Stomach smooth muscle (tissue), 2 donors: Measurements from ENCODE around the gene ZFPM1.

Experiments
- H3K27ac ChIP-seq: one replicate; pipeline ENCODE4 v1.7.0; 2013; ENCODE audit warnings: mild to moderate bottlenecking, low read length, inconsistent platforms
- H3K27me3 ChIP-seq, 2 donors: one replicate each; pipeline ENCODE4 v1.7.0; 2013; ENCODE audit warnings: low read length in 2 of 2; ENCODE audit not compliant: insufficient read depth in 2 of 2, control insufficient read depth in 1 of 2
- H3K36me3 ChIP-seq, 2 donors: one replicate each; pipeline ENCODE4 v1.7.0; 2013; ENCODE audit warnings: low read length in 2 of 2; ENCODE audit not compliant: control insufficient read depth in 2 of 2, insufficient read depth in 2 of 2
- H3K4me1 ChIP-seq: one replicate; pipeline ENCODE4 v1.7.0; 2013; ENCODE audit warnings: low read length; ENCODE audit not compliant: control insufficient read depth, insufficient read depth
- H3K4me3 ChIP-seq, 2 donors: one replicate each; pipeline ENCODE4 v1.7.0; 2013; ENCODE audit warnings: low read length in 2 of 2
- H3K9ac ChIP-seq, 2 donors: one replicate each; pipeline ENCODE4 v1.7.0; 2013; ENCODE audit warnings: low read length in 2 of 2, mild to moderate bottlenecking in 1 of 2
- H3K9me3 ChIP-seq, 2 donors: one replicate each; pipeline ENCODE4 v1.7.0; 2013; ENCODE audit warnings: low read length in 2 of 2; ENCODE audit not compliant: control insufficient read depth in 2 of 2
- donor health status: healthy.
- donor health status: Pancreatic carcinoma.

The ZFPM1 gene

GRCh38 chr16:88526906-88527185 lies 73.8 kb downstream of the ZFPM1 start:
- Histone ChIP-seq H3K4me1 (peaks cover 17% of the 10 kb centered on the region), H3K36me3 (no peaks in the 10 kb centered on the region), H3K27ac (no peak overlapping the region), H3K27me3 (peaks cover 12 to 41% of the 10 kb centered on the region in 2 donors), H3K9ac (no peak overlapping the region), H3K9me3 (no peaks in the 10 kb centered on the region), H3K4me3 (no peak overlapping the region)

- no peaks in the 10 kb centered on the region for H3K9me3 ChIP-seq
- H3K36me3 ChIP-seq: no peaks in the 10 kb centered on the region
- H3K9ac ChIP-seq: no peak overlapping the region
- no peak overlapping the region for H3K4me3 ChIP-seq
- peaks cover 8 to 36% of the 10 kb centered on the region in 2 donors for H3K27me3 ChIP-seq
- H3K4me1 ChIP-seq: peaks cover 17% of the 10 kb centered on the region
- H3K27ac ChIP-seq: no peak overlapping the region
Measured at GRCh38 chr16:88527186-88527936, 74.3 kb downstream of the ZFPM1 start.

GRCh38 chr16:88527937-88528743 lies 75.1 kb downstream of the ZFPM1 start:
- Histone ChIP-seq H3K9me3 (no peaks in the 10 kb centered on the region), H3K9ac (no peak overlapping the region), H3K27me3 (peaks cover 7 to 30% of the 10 kb centered on the region in 2 donors), H3K27ac (no peak overlapping the region), H3K36me3 (no peaks in the 10 kb centered on the region), H3K4me1 (peaks cover 24% of the 10 kb centered on the region), H3K4me3 (no peak overlapping the region)

- peaks cover 4 to 23% of the 10 kb centered on the region in 2 donors for H3K27me3 ChIP-seq
- no peaks in the 10 kb centered on the region for H3K36me3 ChIP-seq
- no peak overlapping the region for H3K9ac ChIP-seq
Measured at GRCh38 chr16:88528902-88529318, 75.8 kb downstream of the ZFPM1 start.

GRCh38 chr16:88529596-88529995 lies 76.5 kb downstream of the ZFPM1 start:
- Histone ChIP-seq H3K9me3 (no peaks in the 10 kb centered on the region), H3K4me3 (no peak overlapping the region), H3K4me1 (peaks cover 28% of the 10 kb centered on the region), H3K27ac (no peak overlapping the region), H3K27me3 (peaks cover under 1 to 16% of the 10 kb centered on the region in 2 donors), H3K9ac (no peak overlapping the region), H3K36me3 (no peaks in the 10 kb centered on the region)

More at GRCh38 chr16:88528902-88529318, 75.8 kb downstream of the ZFPM1 start:
- no peak overlapping the region for H3K4me3 ChIP-seq
- no peaks in the 10 kb centered on the region for H3K9me3 ChIP-seq
- H3K27ac ChIP-seq: no peak overlapping the region
- H3K4me1 ChIP-seq: peaks cover 28% of the 10 kb centered on the region

- Histone ChIP-seq H3K4me1 (peaks cover 29% of the 10 kb centered on the region), H3K9me3 (no peaks in the 10 kb centered on the region), H3K4me3 (no peak overlapping the region)
Measured at GRCh38 chr16:88530051-88530857, 77.2 kb downstream of the ZFPM1 start.

GRCh38 chr16:88530858-88531203 lies 77.8 kb downstream of the ZFPM1 start:
- peaks cover 32% of the 10 kb centered on the region for H3K4me1 ChIP-seq
- H3K27me3 ChIP-seq: peaks cover 0 to 7% of the 10 kb centered on the region in 2 donors
- no peak overlapping the region for H3K4me3 ChIP-seq
- no peaks in the 10 kb centered on the region for H3K36me3 ChIP-seq
- no peaks in the 10 kb centered on the region for H3K9me3 ChIP-seq
- no peak overlapping the region for H3K9ac ChIP-seq
- no peak overlapping the region for H3K27ac ChIP-seq

More at GRCh38 chr16:88530051-88530857, 77.2 kb downstream of the ZFPM1 start:
- peaks cover 0 to 12% of the 10 kb centered on the region in 2 donors for H3K27me3 ChIP-seq
- H3K27ac ChIP-seq: no peak overlapping the region
- H3K36me3 ChIP-seq: no peaks in the 10 kb centered on the region
- no peak overlapping the region for H3K9ac ChIP-seq

- peaks cover 0 to 2% of the 10 kb centered on the region in 2 donors for H3K27me3 ChIP-seq
- H3K9ac ChIP-seq: no peak overlapping the region
- peaks cover 32% of the 10 kb centered on the region for H3K4me1 ChIP-seq
- no peaks in the 10 kb centered on the region for H3K9me3 ChIP-seq
- no peaks in the 10 kb centered on the region for H3K36me3 ChIP-seq
- H3K27ac ChIP-seq: no peak overlapping the region
- no peak overlapping the region for H3K4me3 ChIP-seq
Measured at GRCh38 chr16:88531346-88531745, 78.3 kb downstream of the ZFPM1 start.

GRCh38 chr16:88531931-88532433 lies 78.9 kb downstream of the ZFPM1 start:
- Histone ChIP-seq H3K9ac (no peak overlapping the region), H3K27ac (no peak overlapping the region), H3K36me3 (no peaks in the 10 kb centered on the region), H3K9me3 (no peaks in the 10 kb centered on the region), H3K4me3 (no peak overlapping the region), H3K27me3 (no peaks in the 10 kb centered on the region), H3K4me1 (peaks cover 28% of the 10 kb centered on the region)

- peak overlapping the region in 1 of 2 donors; percentile 68 for H3K4me3 ChIP-seq
- no peaks in the 10 kb centered on the region for H3K9me3 ChIP-seq
- peaks cover 22% of the 10 kb centered on the region for H3K4me1 ChIP-seq
- H3K36me3 ChIP-seq: no peaks in the 10 kb centered on the region
- H3K27me3 ChIP-seq: no peaks in the 10 kb centered on the region
- peak overlapping the region; percentile 29 to 33 for H3K9ac ChIP-seq
- H3K27ac ChIP-seq: no peak overlapping the region
Measured at GRCh38 chr16:88532434-88533241, 79.6 kb downstream of the ZFPM1 start.
